ENCODE measurements around the gene IER3.
"Not testable (repeated sequence)": the region's sequence is repeated elsewhere in the genome, so short reads cannot be mapped to it uniquely, and the experiment has no call there.

Gene IER3

GRCh38 chr6:30769088-30769852 lies 24.9 kb upstream of the IER3 start:
- peak; percentile 63 to 74 (median 74) for DNase-seq (ENCODE audit: low read depth in 2 of 3, low spot score in 2 of 3)

- DNase-seq (ENCODE audit: low read depth in 2 of 3, low spot score in 2 of 3): no peak
Observed at GRCh38 chr6:30768634-30769087, 24.3 kb upstream of the IER3 start.

DNA sequence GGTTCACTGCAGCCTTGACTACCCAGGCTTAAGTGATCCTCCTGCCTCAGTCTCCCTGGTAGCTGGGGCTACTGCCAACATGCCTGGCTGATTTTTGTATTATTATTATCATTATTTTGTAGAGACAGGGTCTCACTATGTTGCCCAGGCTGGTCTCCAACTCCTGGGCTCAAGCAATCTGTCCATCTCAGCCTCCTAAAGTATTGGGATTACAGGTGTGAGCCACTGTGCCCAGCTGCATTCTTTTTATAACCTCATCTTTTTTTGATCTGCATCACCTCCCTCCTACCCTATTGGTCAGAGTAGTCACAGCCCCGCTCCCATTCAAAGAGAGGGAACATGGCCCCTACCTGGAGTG lies 23.6 kb upstream of the IER3 start:
- no peak for DNase-seq (ENCODE audit: low read depth in 2 of 3, low spot score in 2 of 3)

GRCh38 chr6:30767158-30767943 lies 23.0 kb upstream of the IER3 start:
- DNase-seq (ENCODE audit: low read depth in 2 of 3, low spot score in 2 of 3): no peak

DNA sequence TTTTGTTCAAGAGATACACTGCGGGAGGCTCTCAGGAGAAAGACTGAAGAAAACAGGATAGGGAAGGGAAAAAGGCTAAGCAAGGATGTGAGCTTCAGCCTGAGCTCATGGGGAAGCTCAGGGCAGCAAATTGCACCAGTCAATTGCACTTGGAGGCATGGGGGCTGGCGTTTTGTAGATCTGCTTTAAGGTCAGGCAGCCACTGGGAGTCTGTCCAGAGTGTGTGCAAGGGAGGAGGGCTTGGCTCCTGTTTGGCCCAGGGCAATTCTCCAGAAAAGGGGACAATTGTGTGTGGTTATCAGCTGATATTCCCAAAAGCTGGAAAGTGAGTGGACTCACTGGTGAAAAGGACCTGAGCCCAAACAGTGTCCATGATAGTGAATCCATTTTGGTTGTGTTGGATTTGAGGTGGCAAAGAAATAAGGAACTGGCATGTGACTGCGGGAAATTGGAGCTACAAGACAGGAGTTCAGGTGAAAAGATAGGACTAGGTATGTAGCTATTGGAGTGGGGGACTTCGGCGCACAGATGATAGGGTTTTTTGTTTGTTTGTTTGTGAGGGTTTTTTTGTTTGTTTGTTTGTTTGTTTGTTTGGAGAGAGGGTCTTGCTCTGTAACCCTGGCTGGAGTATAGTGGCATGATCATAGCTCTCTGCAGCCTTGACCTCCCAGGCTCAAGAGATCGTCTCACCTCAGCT lies 22.3 kb upstream of the IER3 start:
- no peak for DNase-seq (ENCODE audit: low read depth in 2 of 3, low spot score in 2 of 3)

GRCh38 chr6:30765495-30765894 lies 21.1 kb upstream of the IER3 start:
- not testable (repeated sequence) for DNase-seq (ENCODE audit: low read depth in 2 of 3, low spot score in 2 of 3)

GRCh38 chr6:30764490-30765043 lies 20.2 kb upstream of the IER3 start:
- not testable (repeated sequence) for DNase-seq (ENCODE audit: low read depth in 2 of 3, low spot score in 2 of 3)

- DNase-seq (ENCODE audit: low read depth in 2 of 3, low spot score in 2 of 3): no peak
Observed at GRCh38 chr6:30763618-30764489, 19.5 kb upstream of the IER3 start.

DNA sequence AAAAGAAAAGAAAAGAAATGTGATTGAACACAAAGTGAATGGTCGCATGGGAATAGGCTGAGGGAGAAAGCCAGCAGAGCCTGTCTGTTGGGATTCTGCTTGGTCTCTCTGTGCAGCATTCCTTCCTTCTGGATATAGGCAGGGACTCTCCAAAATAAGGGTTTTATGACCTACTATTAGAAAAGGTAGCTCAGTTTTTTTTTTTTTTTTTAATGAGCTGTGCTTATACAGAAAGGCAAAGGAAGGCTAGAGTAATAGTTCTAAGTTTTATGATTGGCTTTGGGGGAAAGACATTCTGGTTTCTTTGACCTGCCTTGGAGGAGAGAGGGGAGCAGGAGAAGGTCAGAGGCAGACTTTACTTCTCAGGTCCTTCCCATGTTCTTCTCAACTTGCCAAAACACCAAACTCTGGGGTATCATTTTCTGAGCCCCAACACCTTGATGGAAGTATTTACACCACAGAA lies 18.8 kb upstream of the IER3 start:
- DNase-seq (ENCODE audit: low read depth in 2 of 3, low spot score in 2 of 3): no peak

- DNase-seq (ENCODE audit: low read depth in 2 of 3, low spot score in 2 of 3): no peak
Observed at GRCh38 chr6:30761791-30762429, 17.6 kb upstream of the IER3 start.

GRCh38 chr6:30760549-30760948 lies 16.2 kb upstream of the IER3 start:
- no peak for DNase-seq (ENCODE audit: low read depth in 2 of 3, low spot score in 2 of 3)

- DNase-seq (ENCODE audit: low read depth in 2 of 3, low spot score in 2 of 3): no peak
Observed at GRCh38 chr6:30759575-30760239, 15.4 kb upstream of the IER3 start.

DNA sequence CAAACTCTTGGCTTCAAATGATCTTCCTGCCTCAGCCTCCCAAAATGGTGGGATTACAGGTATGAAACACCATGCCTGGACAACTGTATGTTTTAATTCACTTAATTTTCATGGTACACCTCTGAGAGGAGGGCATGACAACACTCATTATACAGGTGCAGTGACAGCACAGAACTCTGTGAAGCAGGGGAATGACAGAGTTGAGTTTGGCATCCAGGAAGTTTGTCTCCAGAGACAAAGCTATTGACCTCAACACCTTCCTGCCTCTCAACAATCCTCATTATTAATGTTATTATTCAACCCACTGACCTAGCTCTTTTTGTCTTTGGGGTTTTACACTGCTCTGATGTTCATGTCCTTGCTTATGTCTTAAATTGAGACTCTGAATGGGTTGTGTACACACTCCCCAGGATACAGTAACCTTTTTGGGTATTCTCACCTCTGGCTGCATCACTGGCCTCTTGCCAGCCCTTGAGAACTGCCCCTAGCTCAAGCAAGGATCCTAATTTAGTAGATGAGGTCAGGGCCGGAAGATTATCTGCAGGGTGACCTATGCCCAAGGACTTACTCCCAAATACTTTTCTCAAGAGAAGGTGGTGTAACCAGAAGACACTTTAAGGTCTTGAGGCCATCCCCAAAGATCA lies 13.0 kb upstream of the IER3 start:
- DNase-seq (ENCODE audit: low read depth in 2 of 3, low spot score in 2 of 3): no peak

GRCh38 chr6:30756405-30757003 lies 12.2 kb upstream of the IER3 start:
- not testable (repeated sequence) for DNase-seq (ENCODE audit: low read depth in 2 of 3, low spot score in 2 of 3)

GRCh38 chr6:30754631-30755030 lies 10.3 kb upstream of the IER3 start:
- DNase-seq (ENCODE audit: low read depth in 2 of 3, low spot score in 2 of 3): no peak

- DNase-seq (ENCODE audit: low read depth in 2 of 3, low spot score in 2 of 3): no peak
Observed at GRCh38 chr6:30752157-30752927, 8.0 kb upstream of the IER3 start.

GRCh38 chr6:30750379-30750668 lies 6.0 kb upstream of the IER3 start:
- no peak for DNase-seq (ENCODE audit: low read depth in 2 of 3, low spot score in 2 of 3)
